ENCODE results near the gene SIGLEC14.

The SIGLEC14 gene

GRCh38 chr19:51660975-51661600 is 14.5 kb upstream of the SIGLEC14 start:
- no peak overlapping the region for H3K9ac ChIP-seq (ENCODE audit: low read length)
- H3K4me3 ChIP-seq (ENCODE audit: low read length), result no peak overlapping the region
- no peaks in the 10 kb centered on the region for H3K27me3 ChIP-seq (ENCODE audit: control insufficient read depth, insufficient read depth, low read length)
- no peaks in the 10 kb centered on the region for H3K36me3 ChIP-seq (ENCODE audit: control insufficient read depth, insufficient read depth, low read length)
- H3K27ac ChIP-seq (ENCODE audit: low read depth, low read length), result no peak overlapping the region
- no peaks in the 10 kb centered on the region for H3K4me1 ChIP-seq (ENCODE audit: control insufficient read depth, insufficient read depth, low read length)

GRCh38 chr19:51654783-51655182 is 8.2 kb upstream of the SIGLEC14 start:
- H3K4me1 ChIP-seq (ENCODE audit: control insufficient read depth, insufficient read depth, low read length), result no peaks in the 10 kb centered on the region

GRCh38 chr19:51653162-51653561 is 6.5 kb upstream of the SIGLEC14 start:
- H3K4me3 ChIP-seq (ENCODE audit: low read length), result no peak overlapping the region
- H3K27ac ChIP-seq (ENCODE audit: low read depth, low read length), result no peak overlapping the region
- H3K27me3 ChIP-seq (ENCODE audit: control insufficient read depth, insufficient read depth, low read length), result no peaks in the 10 kb centered on the region
- H3K4me1 ChIP-seq (ENCODE audit: control insufficient read depth, insufficient read depth, low read length), result no peaks in the 10 kb centered on the region
- no peak overlapping the region for H3K9ac ChIP-seq (ENCODE audit: low read length)
- H3K36me3 ChIP-seq (ENCODE audit: control insufficient read depth, insufficient read depth, low read length), result no peaks in the 10 kb centered on the region

More at GRCh38 chr19:51654783-51655182, 8.2 kb upstream of the SIGLEC14 start:
- Histone ChIP-seq H3K27ac (ENCODE audit: low read depth, low read length) (no peak overlapping the region), H3K9ac (ENCODE audit: low read length) (no peak overlapping the region), H3K36me3 (ENCODE audit: control insufficient read depth, insufficient read depth, low read length) (no peaks in the 10 kb centered on the region), H3K4me3 (ENCODE audit: low read length) (no peak overlapping the region), H3K27me3 (ENCODE audit: control insufficient read depth, insufficient read depth, low read length) (no peaks in the 10 kb centered on the region)

GRCh38 chr19:51652266-51652665 is 5.6 kb upstream of the SIGLEC14 start:
- Histone ChIP-seq H3K9ac (ENCODE audit: low read length) (no peak overlapping the region), H3K4me1 (ENCODE audit: control insufficient read depth, insufficient read depth, low read length) (no peaks in the 10 kb centered on the region), H3K36me3 (ENCODE audit: control insufficient read depth, insufficient read depth, low read length) (no peaks in the 10 kb centered on the region), H3K27ac (ENCODE audit: low read depth, low read length) (no peak overlapping the region), H3K27me3 (ENCODE audit: control insufficient read depth, insufficient read depth, low read length) (no peaks in the 10 kb centered on the region), H3K4me3 (ENCODE audit: low read length) (no peak overlapping the region)

GRCh38 chr19:51651216-51651846 is 4.7 kb upstream of the SIGLEC14 start:
- Histone ChIP-seq H3K4me1 (ENCODE audit: control insufficient read depth, insufficient read depth, low read length) (no peaks in the 10 kb centered on the region), H3K27me3 (ENCODE audit: control insufficient read depth, insufficient read depth, low read length) (no peaks in the 10 kb centered on the region), H3K9ac (ENCODE audit: low read length) (no peak overlapping the region), H3K36me3 (ENCODE audit: control insufficient read depth, insufficient read depth, low read length) (no peaks in the 10 kb centered on the region), H3K4me3 (ENCODE audit: low read length) (no peak overlapping the region), H3K27ac (ENCODE audit: low read depth, low read length) (no peak overlapping the region)

GRCh38 chr19:51647318-51647717 is 693 bp upstream of the SIGLEC14 start:
- Histone ChIP-seq H3K4me1 (ENCODE audit: control insufficient read depth, insufficient read depth, low read length) (no peaks in the 10 kb centered on the region), H3K9ac (ENCODE audit: low read length) (no peak overlapping the region), H3K36me3 (ENCODE audit: control insufficient read depth, insufficient read depth, low read length) (no peaks in the 10 kb centered on the region), H3K27ac (ENCODE audit: low read depth, low read length) (no peak overlapping the region), H3K27me3 (ENCODE audit: control insufficient read depth, insufficient read depth, low read length) (no peaks in the 10 kb centered on the region), H3K4me3 (ENCODE audit: low read length) (no peak overlapping the region)

GRCh38 chr19:51644636-51645271 is 1.9 kb downstream of the SIGLEC14 start:
- no peak overlapping the region for H3K9ac ChIP-seq (ENCODE audit: low read length)
- H3K4me1 ChIP-seq (ENCODE audit: control insufficient read depth, insufficient read depth, low read length), result no peaks in the 10 kb centered on the region
- H3K4me3 ChIP-seq (ENCODE audit: low read length), result no peak overlapping the region
- H3K27me3 ChIP-seq (ENCODE audit: control insufficient read depth, insufficient read depth, low read length), result no peaks in the 10 kb centered on the region
- H3K27ac ChIP-seq (ENCODE audit: low read depth, low read length), result no peak overlapping the region
- no peaks in the 10 kb centered on the region for H3K36me3 ChIP-seq (ENCODE audit: control insufficient read depth, insufficient read depth, low read length)

- Histone ChIP-seq H3K27ac (ENCODE audit: low read depth, low read length) (no peak overlapping the region), H3K27me3 (ENCODE audit: control insufficient read depth, insufficient read depth, low read length) (no peaks in the 10 kb centered on the region), H3K36me3 (ENCODE audit: control insufficient read depth, insufficient read depth, low read length) (no peaks in the 10 kb centered on the region), H3K9ac (ENCODE audit: low read length) (no peak overlapping the region), H3K4me3 (ENCODE audit: low read length) (no peak overlapping the region), H3K4me1 (ENCODE audit: control insufficient read depth, insufficient read depth, low read length) (no peaks in the 10 kb centered on the region)
These were observed 5.0 kb downstream of the SIGLEC14 start for GRCh38 chr19:51641648-51642047.

- H3K4me1 ChIP-seq (ENCODE audit: control insufficient read depth, insufficient read depth, low read length), result no peaks in the 10 kb centered on the region
- no peak overlapping the region for H3K9ac ChIP-seq (ENCODE audit: low read length)
- H3K4me3 ChIP-seq (ENCODE audit: low read length), result no peak overlapping the region
- no peaks in the 10 kb centered on the region for H3K27me3 ChIP-seq (ENCODE audit: control insufficient read depth, insufficient read depth, low read length)
- no peaks in the 10 kb centered on the region for H3K36me3 ChIP-seq (ENCODE audit: control insufficient read depth, insufficient read depth, low read length)
- H3K27ac ChIP-seq (ENCODE audit: low read depth, low read length), result no peak overlapping the region
These were observed 6.2 kb downstream of the SIGLEC14 start for GRCh38 chr19:51640386-51640785.

GRCh38 chr19:51639916-51640315 is 6.7 kb downstream of the SIGLEC14 start:
- Histone ChIP-seq H3K9ac (ENCODE audit: low read length) (no peak overlapping the region), H3K27me3 (ENCODE audit: control insufficient read depth, insufficient read depth, low read length) (no peaks in the 10 kb centered on the region), H3K36me3 (ENCODE audit: control insufficient read depth, insufficient read depth, low read length) (no peaks in the 10 kb centered on the region), H3K4me1 (ENCODE audit: control insufficient read depth, insufficient read depth, low read length) (no peaks in the 10 kb centered on the region), H3K27ac (ENCODE audit: low read depth, low read length) (no peak overlapping the region), H3K4me3 (ENCODE audit: low read length) (no peak overlapping the region)

GRCh38 chr19:51637362-51637978 is 9.2 kb downstream of the SIGLEC14 start:
- H3K4me1 ChIP-seq (ENCODE audit: control insufficient read depth, insufficient read depth, low read length), result no peaks in the 10 kb centered on the region
- H3K9ac ChIP-seq (ENCODE audit: low read length), result no peak overlapping the region
- H3K36me3 ChIP-seq (ENCODE audit: control insufficient read depth, insufficient read depth, low read length), result no peaks in the 10 kb centered on the region
- H3K27ac ChIP-seq (ENCODE audit: low read depth, low read length), result no peak overlapping the region
- no peaks in the 10 kb centered on the region for H3K27me3 ChIP-seq (ENCODE audit: control insufficient read depth, insufficient read depth, low read length)
- no peak overlapping the region for H3K4me3 ChIP-seq (ENCODE audit: low read length)

- Histone ChIP-seq H3K27me3 (ENCODE audit: control insufficient read depth, insufficient read depth, low read length) (peaks cover 3% of the 10 kb centered on the region), H3K4me1 (ENCODE audit: control insufficient read depth, insufficient read depth, low read length) (no peaks in the 10 kb centered on the region)
These were observed 14.5 kb downstream of the SIGLEC14 start for GRCh38 chr19:51632126-51632525.

More at GRCh38 chr19:51632126-51632525, 14.5 kb downstream of the SIGLEC14 start:
- Histone ChIP-seq H3K9ac (ENCODE audit: low read length) (no peak overlapping the region), H3K4me3 (ENCODE audit: low read length) (no peak overlapping the region), H3K27ac (ENCODE audit: low read depth, low read length) (no peak overlapping the region), H3K36me3 (ENCODE audit: control insufficient read depth, insufficient read depth, low read length) (no peaks in the 10 kb centered on the region)
